ENCODE measurements around the gene UGT1A4.

- TF ChIP-seq POLR2A (IDR thresholded peaks at IDR 0.05) (no peak), CTCF (IDR thresholded peaks at IDR 0.05) (no peak)
Observed at GRCh38 chr2:233684640-233685039, 33.9 kb upstream of the UGT1A4 start.

All from Peyer's patch (tissue), 4 donors.